ENCODE measurements around the gene REXO4. TPM values are rescaled to one million over a fixed set of nuclear protein-coding genes. Genes with fewer than 3 reads are reported as not detected.
"Not testable (repeated sequence)": the region's sequence is repeated elsewhere in the genome, so short reads cannot be mapped to it uniquely, and the experiment has no call there.

REXO4 gene
- total and polyA plus RNA-seq, 2 of the 4 experiments (the other 2 are of a cell fraction) = 16.1 to 21.8 TPM

- H3K36me3 ChIP-seq (ENCODE audit: control insufficient read depth, insufficient read depth, low read length); BruUV-seq (replicated peaks); H3K18ac ChIP-seq (ENCODE audit: low read depth, low read length); H2AK9ac ChIP-seq (replicated peaks; ENCODE audit: low read depth, low read length, poor library complexity); H3K56ac ChIP-seq (ENCODE audit: extremely low read depth, insufficient read depth, low read length); H2BK5ac ChIP-seq (ENCODE audit: low read depth, low read length, poor library complexity, severe bottlenecking); H3K14ac ChIP-seq (replicated peaks; ENCODE audit: low read depth, low read length); H3K9me1 ChIP-seq (ENCODE audit: insufficient read depth, low read length); H2BK20ac ChIP-seq (ENCODE audit: low read depth, low read length); H2BK120ac ChIP-seq (ENCODE audit: low read depth, low read length); H3K9ac ChIP-seq (ENCODE audit: low read depth, low read length); H3K4me3 ChIP-seq (ENCODE audit: insufficient read depth, low read depth, low read length); CTCF ChIA-PET; H2AK5ac ChIP-seq (ENCODE audit: low read depth, low read length); H3K27ac ChIP-seq (ENCODE audit: insufficient read depth, low read length); POLR2A ChIA-PET (ENCODE audit: unreplicated experiment); H4K8ac ChIP-seq (ENCODE audit: low read depth in 2 of 2, low read length in 2 of 2); H3K27me3 ChIP-seq (ENCODE audit: control insufficient read depth, insufficient read depth, low read length); H3K4me1 ChIP-seq (ENCODE audit: control insufficient read depth, insufficient read depth, low read length); H3K79me1 ChIP-seq (ENCODE audit: low read depth in 1 of 2, low read length in 2 of 2); ATAC-seq (ENCODE audit: low read depth); DNase-seq; H3K23ac ChIP-seq (ENCODE audit: low read depth, low read length); dilution Hi-C loops (cut with HindIII; ENCODE audit: low sequenced_read_pairs, unreplicated experiment); in situ Hi-C loops (cut with MboI; ENCODE audit: low sequenced_read_pairs); H4K91ac ChIP-seq (ENCODE audit: insufficient read depth, low read depth, low read length); H4K5ac ChIP-seq (ENCODE audit: low read depth, low read length); H3K9me3 ChIP-seq (ENCODE audit: control insufficient read depth, insufficient read depth, low read length); H4K20me1 ChIP-seq (ENCODE audit: insufficient read depth, low read length); H2AFZ ChIP-seq (replicated peaks; ENCODE audit: low read length, poor library complexity); H2BK15ac ChIP-seq (ENCODE audit: low read depth, low read length); intact Hi-C loops (cut with micrococcal nuclease); H3K4ac ChIP-seq (ENCODE audit: low read depth, low read length); H3K4me2 ChIP-seq (ENCODE audit: low read depth, low read length): not testable (repeated sequence)
- no CpG with 5 or more reads among the region's 5 CpGs for WGBS, 2 experiments (ENCODE audit: extremely low coverage in 2 of 2, insufficient read length in 1 of 2)
Measured at GRCh38 chr9:133451865-133452264, 34.1 kb upstream of the REXO4 start.
